OCI-LY7 (cell line): ENCODE results near the gene CGRRF1.

Source experiments
- EZH2phosphoT487 ChIP-seq: fragments of 200-600 bp; sonication (generic); IDR thresholded peaks from 2 replicates; pipeline ENCODE4 v1.6.1; 2018; ENCODE audit warnings: low read depth, borderline replicate concordance, mild to moderate bottlenecking, mixed run types, antibody characterized with exemption, low read length, moderate library complexity, mixed read lengths
- TF ChIP-seq, protein P1 (sequence below): fragments of 200-600 bp; sonication (generic); conservative IDR thresholded peaks from 2 replicates; pipeline ENCODE4 v1.5.1; 2014; ENCODE audit warnings: mild to moderate bottlenecking, antibody characterized with exemption, low read length, moderate library complexity, mixed read lengths

DNA sequence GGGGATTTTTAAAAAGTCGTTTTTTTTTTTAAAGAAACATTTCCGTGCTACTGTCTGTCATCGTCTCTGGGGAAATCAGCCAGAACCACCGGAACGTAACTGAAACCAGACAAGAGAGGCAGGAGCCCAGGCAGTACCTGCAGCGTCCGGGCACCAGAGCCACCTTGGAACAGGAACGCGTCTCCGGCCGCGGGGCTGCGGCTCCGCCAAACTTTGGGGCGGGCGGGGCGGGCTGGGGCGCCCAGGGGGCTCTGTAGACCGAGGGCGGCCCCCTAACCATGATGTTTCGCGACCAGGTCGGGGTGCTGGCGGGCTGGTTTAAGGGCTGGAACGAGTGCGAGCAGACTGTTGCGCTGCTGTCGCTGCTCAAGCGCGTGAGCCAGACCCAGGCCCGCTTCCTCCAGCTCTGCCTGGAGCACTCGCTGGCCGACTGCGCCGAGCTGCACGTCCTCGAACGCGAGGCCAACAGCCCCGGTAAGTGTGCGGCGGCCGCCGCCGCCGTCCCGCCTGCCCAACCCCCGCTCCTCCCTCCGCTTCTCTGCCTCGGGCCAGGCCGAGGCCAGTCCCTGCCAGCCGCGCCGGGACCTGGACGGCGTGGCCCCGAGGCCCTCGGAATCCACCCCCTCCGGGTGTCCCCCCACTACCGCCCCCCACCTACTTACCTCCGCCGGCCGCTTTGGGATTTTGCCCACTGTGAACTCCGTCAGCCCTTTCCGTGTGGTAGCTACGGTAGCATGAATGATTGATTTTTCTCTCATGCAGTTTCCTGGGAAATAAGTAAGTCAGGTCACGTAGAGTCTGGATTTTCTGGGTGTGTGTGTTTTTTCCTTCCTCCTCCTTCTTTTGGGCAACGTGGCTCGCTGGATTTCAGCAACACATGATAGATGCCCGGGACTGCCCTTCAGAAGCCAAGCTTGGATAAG lies 58.2 kb downstream of the CGRRF1 start:
- TF ChIP-seq, protein P1, sequence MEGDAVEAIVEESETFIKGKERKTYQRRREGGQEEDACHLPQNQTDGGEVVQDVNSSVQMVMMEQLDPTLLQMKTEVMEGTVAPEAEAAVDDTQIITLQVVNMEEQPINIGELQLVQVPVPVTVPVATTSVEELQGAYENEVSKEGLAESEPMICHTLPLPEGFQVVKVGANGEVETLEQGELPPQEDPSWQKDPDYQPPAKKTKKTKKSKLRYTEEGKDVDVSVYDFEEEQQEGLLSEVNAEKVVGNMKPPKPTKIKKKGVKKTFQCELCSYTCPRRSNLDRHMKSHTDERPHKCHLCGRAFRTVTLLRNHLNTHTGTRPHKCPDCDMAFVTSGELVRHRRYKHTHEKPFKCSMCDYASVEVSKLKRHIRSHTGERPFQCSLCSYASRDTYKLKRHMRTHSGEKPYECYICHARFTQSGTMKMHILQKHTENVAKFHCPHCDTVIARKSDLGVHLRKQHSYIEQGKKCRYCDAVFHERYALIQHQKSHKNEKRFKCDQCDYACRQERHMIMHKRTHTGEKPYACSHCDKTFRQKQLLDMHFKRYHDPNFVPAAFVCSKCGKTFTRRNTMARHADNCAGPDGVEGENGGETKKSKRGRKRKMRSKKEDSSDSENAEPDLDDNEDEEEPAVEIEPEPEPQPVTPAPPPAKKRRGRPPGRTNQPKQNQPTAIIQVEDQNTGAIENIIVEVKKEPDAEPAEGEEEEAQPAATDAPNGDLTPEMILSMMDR, result no peak
- TF ChIP-seq EZH2phosphoT487, result no peak; the same call in 1 of the 2 replicates
